Breast epithelium (tissue), 3 donors: ENCODE data around the gene SORBS1.

Source experiments
- POLR2A ChIP-seq: fragments of 450-650 bp; IDR thresholded peaks from one replicate; pipeline ENCODE4 v1.6.1; 2016; ENCODE audit warnings: antibody characterized with exemption, mild to moderate bottlenecking, moderate library complexity
- POLR2AphosphoS5 ChIP-seq, 3 donors: sonication (generic); formaldehyde crosslinking; IDR thresholded peaks; one replicate each; pipeline ENCODE4 v1.6.1; 2017; ENCODE audit warnings: antibody characterized with exemption in 3 of 3
- TF ChIP-seq, protein P1 (sequence below), 3 donors: fragments of 450-650 bp; IDR thresholded peaks; one replicate each; pipeline ENCODE4 v1.5.1; 2016 to 2017; ENCODE audit warnings: antibody characterized with exemption in 3 of 3, mild to moderate bottlenecking in 3 of 3, moderate library complexity in 3 of 3

DNA sequence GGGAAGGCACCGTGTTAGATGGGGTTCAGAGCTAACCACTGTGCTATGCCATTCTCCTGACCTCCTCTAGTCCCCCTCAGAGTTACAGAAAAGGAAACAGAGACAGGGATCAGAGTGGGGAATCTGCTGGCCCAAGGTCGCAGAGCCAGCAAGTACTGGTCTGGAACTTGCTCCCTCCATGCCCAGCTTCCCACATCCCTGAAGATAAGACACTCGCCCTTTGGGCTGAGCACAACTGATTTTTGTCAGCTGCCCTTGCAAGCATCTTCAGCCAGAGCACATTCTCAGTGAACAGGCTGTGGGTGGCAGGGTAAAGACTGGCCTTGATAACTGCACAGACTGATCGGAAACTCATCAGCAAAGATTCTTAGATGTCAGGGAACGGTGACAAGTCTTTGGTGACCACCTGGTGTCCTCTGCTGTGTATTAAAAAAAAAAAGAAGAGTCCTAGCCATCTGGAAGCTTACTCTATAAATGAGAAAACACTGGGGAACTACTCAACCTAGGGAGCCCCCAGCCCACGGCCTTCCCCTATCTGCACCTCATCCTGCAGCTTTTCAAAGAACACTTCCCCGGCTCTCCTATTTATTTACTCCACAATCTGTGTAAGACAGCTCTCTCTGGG lies 1.3 kb upstream of the SORBS1 start:
- TF ChIP-seq POLR2A: no peak
- TF ChIP-seq, protein P1, sequence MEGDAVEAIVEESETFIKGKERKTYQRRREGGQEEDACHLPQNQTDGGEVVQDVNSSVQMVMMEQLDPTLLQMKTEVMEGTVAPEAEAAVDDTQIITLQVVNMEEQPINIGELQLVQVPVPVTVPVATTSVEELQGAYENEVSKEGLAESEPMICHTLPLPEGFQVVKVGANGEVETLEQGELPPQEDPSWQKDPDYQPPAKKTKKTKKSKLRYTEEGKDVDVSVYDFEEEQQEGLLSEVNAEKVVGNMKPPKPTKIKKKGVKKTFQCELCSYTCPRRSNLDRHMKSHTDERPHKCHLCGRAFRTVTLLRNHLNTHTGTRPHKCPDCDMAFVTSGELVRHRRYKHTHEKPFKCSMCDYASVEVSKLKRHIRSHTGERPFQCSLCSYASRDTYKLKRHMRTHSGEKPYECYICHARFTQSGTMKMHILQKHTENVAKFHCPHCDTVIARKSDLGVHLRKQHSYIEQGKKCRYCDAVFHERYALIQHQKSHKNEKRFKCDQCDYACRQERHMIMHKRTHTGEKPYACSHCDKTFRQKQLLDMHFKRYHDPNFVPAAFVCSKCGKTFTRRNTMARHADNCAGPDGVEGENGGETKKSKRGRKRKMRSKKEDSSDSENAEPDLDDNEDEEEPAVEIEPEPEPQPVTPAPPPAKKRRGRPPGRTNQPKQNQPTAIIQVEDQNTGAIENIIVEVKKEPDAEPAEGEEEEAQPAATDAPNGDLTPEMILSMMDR (IDR thresholded peaks at IDR 0.05): no peak
- no peak for TF ChIP-seq POLR2AphosphoS5 (IDR thresholded peaks at IDR 0.05)
